Sigmoid colon (tissue), 3 donors: ENCODE data around the gene HTR6.

Experiments
- CTCF ChIP-seq, 4 experiments: fragments of 450-650 bp in 3 of 4; fragments of 200-600 bp in 1 of 4; IDR thresholded peaks; one replicate each; pipeline ENCODE4 v1.5.1; 2016 to 2019; ENCODE audit warnings: antibody characterized with exemption in 4 of 4, mild to moderate bottlenecking in 3 of 4, moderate library complexity in 2 of 4
- POLR2A ChIP-seq, 2 donors: fragments of 450-650 bp; IDR thresholded peaks; one replicate each; pipeline ENCODE4 v1.6.1; 2016; ENCODE audit warnings: antibody characterized with exemption in 2 of 2, mild to moderate bottlenecking in 2 of 2, moderate library complexity in 2 of 2

DNA sequence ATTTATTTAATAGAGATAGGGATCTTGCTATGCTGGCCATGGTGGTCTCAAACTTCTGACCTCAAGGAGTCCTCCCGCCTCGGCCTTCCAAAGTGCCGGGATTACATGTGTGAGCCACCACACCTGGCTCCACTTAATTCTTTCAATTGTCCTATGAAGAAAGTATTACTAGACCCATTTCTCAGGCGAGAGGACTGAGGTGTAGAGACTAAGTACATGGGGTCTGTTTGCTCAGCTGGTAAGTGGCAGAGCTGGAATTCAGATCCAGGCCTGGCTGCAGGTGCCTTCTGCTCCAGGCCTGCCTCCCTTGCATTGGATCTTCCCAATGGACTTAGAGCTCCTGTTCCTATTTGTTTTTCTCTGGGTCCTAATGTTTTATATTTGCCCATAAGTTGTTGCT lies 55.5 kb downstream of the HTR6 start:
- TF ChIP-seq POLR2A (IDR thresholded peaks at IDR 0.05) (no peak), CTCF (IDR thresholded peaks at IDR 0.05) (no peak)
